Right lobe of liver (tissue), 4 donors: ENCODE results near the gene CHST2.

ENCODE experiments used
- CTCF ChIP-seq, 4 donors: fragments of 200-600 bp in 3 of 4; fragments of 450-650 bp in 1 of 4; IDR thresholded peaks; one replicate each; pipeline versions ENCODE4 v1.5.1 to v1.8.0; 2016 to 2022; ENCODE audit warnings: antibody characterized with exemption in 4 of 4, mild to moderate bottlenecking in 2 of 4
- POLR2A ChIP-seq: fragments of 450-650 bp; IDR thresholded peaks from one replicate; pipeline ENCODE4 v1.6.1; 2017; ENCODE audit warnings: antibody characterized with exemption, mild to moderate bottlenecking
- donor health status: DM: no; HTN: no; CAD: no.
- donor health status: DM: no; HTN: no; CAD: no.
- donor health status: DM: no; HTN: yes; CAD: no.

GRCh38 chr3:143167969-143168854 is 48.6 kb downstream of the CHST2 start:
- TF ChIP-seq CTCF (IDR thresholded peaks at IDR 0.05) = no peak
- TF ChIP-seq POLR2A = no peak
